ENCODE results near the gene MDFIC2. TPM values are rescaled to one million over a fixed set of nuclear protein-coding genes. Genes with fewer than 3 reads are reported as not detected.

MDFIC2 gene
- total and polyA plus RNA-seq, 2 donors (not counting 3 experiments of a cell fraction or from before 2014, with no cell fraction given): not detected

DNA sequence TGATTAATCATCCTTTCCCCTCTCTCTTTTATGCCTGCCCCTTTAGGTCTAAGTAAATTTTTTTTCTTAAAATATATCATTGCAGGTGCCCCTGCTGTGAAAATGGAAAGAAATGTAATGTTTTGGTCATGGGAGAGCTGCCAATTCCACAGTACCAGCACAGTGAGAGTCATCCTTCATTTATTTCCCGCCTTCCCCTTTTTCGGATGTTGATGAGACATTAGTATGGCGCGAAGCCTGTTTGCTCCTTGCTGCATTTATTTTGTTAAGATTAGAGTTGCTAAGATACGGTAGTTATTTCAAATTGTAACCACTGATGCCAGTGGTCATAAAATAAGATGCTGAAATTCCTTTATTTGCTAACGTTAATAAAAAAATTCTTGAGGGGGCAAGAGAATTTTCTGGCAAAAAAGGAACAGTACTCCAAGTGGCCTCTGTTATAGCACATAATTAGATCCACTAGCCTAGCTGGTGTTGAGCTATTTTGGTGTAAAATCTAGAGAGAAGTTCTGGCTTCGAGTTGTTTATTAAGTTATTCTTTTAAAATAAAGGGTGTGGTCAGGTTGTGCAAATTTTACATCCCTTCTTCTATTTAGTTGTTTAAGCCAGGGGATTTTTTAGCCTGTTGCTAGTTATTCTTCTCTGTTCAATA, 62.8 kb downstream of the MDFIC2 start:
- dilution Hi-C loops (cut with MboI; ENCODE audit: extremely low pct_ligation_motif_present, low sequenced_read_pairs): no loop called here
- Histone ChIP-seq H3K9me1 (replicated peaks; ENCODE audit: control insufficient read depth, extremely low read depth, insufficient read depth, low read length) (no peaks in the 10 kb centered on the region), H3K4me2 (ENCODE audit: insufficient read depth, low read length) (peak overlapping the region; percentile 72), H3K36me3 (ENCODE audit: control insufficient read depth in 2 of 2, extremely low read depth in 1 of 2, insufficient read depth in 2 of 2, low read length in 2 of 2) (no peaks in the 10 kb centered on the region), H3K4me3 (replicated peaks in 1 of 3; ENCODE audit: insufficient read depth in 1 of 3, low read depth in 1 of 3, low read length in 3 of 3) (no peak overlapping the region), H3K27ac (ENCODE audit: insufficient read depth, low read depth, low read length) (peak overlapping the region; percentile 87), H3K79me2 (ENCODE audit: control insufficient read depth, insufficient read depth, low read length) (no peaks in the 10 kb centered on the region), H3K27me3 (ENCODE audit: control insufficient read depth in 2 of 2, insufficient read depth in 2 of 2, low read length in 2 of 2) (no peaks in the 10 kb centered on the region), H2AFZ (ENCODE audit: low read depth, low read length) (peak overlapping the region; percentile 1), H4K20me1 (replicated peaks; ENCODE audit: control insufficient read depth, extremely low read depth, insufficient read depth, low read length) (no peaks in the 10 kb centered on the region), H3K4me1 (ENCODE audit: control insufficient read depth, extremely low read depth, insufficient read depth, low read length) (peaks cover 34% of the 10 kb centered on the region), H3K9me3 (replicated peaks; ENCODE audit: control insufficient read depth, insufficient read depth, low read length) (no peaks in the 10 kb centered on the region), H3K9ac (replicated peaks; ENCODE audit: extremely low read depth, insufficient read depth, low read length) (peak overlapping the region; percentile 79)
- FAIRE-seq (peak; percentile 67), DNase-seq (ENCODE audit: low read depth, low spot score) (peak; percentile 96)
- intact Hi-C loops (cut with micrococcal nuclease): loop anchor here (2.0 to 5.0 kb wide), 3 partner anchors 109 to 853 kb away; no protein-coding TSS in a partner anchor
- POLR2A ChIA-PET: no interaction called here
- TF ChIP-seq, protein P1, sequence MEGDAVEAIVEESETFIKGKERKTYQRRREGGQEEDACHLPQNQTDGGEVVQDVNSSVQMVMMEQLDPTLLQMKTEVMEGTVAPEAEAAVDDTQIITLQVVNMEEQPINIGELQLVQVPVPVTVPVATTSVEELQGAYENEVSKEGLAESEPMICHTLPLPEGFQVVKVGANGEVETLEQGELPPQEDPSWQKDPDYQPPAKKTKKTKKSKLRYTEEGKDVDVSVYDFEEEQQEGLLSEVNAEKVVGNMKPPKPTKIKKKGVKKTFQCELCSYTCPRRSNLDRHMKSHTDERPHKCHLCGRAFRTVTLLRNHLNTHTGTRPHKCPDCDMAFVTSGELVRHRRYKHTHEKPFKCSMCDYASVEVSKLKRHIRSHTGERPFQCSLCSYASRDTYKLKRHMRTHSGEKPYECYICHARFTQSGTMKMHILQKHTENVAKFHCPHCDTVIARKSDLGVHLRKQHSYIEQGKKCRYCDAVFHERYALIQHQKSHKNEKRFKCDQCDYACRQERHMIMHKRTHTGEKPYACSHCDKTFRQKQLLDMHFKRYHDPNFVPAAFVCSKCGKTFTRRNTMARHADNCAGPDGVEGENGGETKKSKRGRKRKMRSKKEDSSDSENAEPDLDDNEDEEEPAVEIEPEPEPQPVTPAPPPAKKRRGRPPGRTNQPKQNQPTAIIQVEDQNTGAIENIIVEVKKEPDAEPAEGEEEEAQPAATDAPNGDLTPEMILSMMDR (IDR thresholded peaks at IDR 0.05; ENCODE audit: extremely low read depth in 1 of 2, insufficient read depth in 1 of 2, low read depth in 1 of 2, low read length in 2 of 2): no peak
- TF ChIP-seq POLR2A (IDR thresholded peaks at IDR 0.05; ENCODE audit: low read depth, low read length) (peak; percentile 17), JUN (IDR thresholded peaks at IDR 0.05; ENCODE audit: borderline replicate concordance, insufficient read depth, insufficient read length, low read depth) (peak; percentile 79), GATA2 (IDR thresholded peaks at IDR 0.05; ENCODE audit: insufficient read depth, insufficient read length, low read depth, low read length) (peak; percentile 65), MYC (IDR thresholded peaks at IDR 0.05; ENCODE audit: low read depth, low read length) (no peak), EZH2 (IDR thresholded peaks at IDR 0.05; ENCODE audit: borderline replicate concordance, low read depth, low read length, severe bottlenecking) (no peak), FOS (IDR thresholded peaks at IDR 0.05; ENCODE audit: borderline replicate concordance, insufficient read depth, low read length) (peak; percentile 86), POLR2AphosphoS5 (IDR thresholded peaks at IDR 0.05; ENCODE audit: insufficient read depth, low read depth, low read length) (peak; percentile 61)
- TF ChIP-seq, protein P2, sequence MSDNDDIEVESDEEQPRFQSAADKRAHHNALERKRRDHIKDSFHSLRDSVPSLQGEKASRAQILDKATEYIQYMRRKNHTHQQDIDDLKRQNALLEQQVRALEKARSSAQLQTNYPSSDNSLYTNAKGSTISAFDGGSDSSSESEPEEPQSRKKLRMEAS (IDR thresholded peaks at IDR 0.05; ENCODE audit: insufficient read depth, insufficient read length): no peak
- CTCF ChIA-PET: interaction anchor here (1.0 to 1.6 kb wide), 2 partner anchors 109 to 129 kb away, joined by 3 to 5 read pairs; no protein-coding TSS in a partner anchor
- BruUV-seq (replicated peaks): no TSS peak
